Nephron progenitor cell (in vitro differentiated cells): ENCODE results near the gene INSL3.
A peak's percentile ranks its signal among the peaks of the same experiment; 100 is the strongest.

Experiments used
- DNase-seq: peaks from one replicate; pipeline ENCODE4 v3.0.0; 2021
- H3K27ac Mint-ChIP-seq: 2 replicates; pipeline ENCODE4 v1.8.0; 2021; ENCODE audit warnings: mild to moderate bottlenecking, moderate library complexity, mixed read lengths
- H3K27me3 Mint-ChIP-seq: 2 replicates; pipeline ENCODE4 v1.8.0; 2021; ENCODE audit warnings: mild to moderate bottlenecking, low read depth, mixed read lengths; ENCODE audit not compliant: poor library complexity
- H3K36me3 Mint-ChIP-seq: 2 replicates; pipeline ENCODE4 v1.8.0; 2021; ENCODE audit warnings: low read depth, mixed read lengths
- H3K4me1 Mint-ChIP-seq: 2 replicates; pipeline ENCODE4 v1.8.0; 2021; ENCODE audit warnings: mixed read lengths
- H3K4me3 Mint-ChIP-seq: 2 replicates; pipeline ENCODE4 v1.8.0; 2021; ENCODE audit warnings: mild to moderate bottlenecking, moderate library complexity, mixed read lengths
- H3K9me3 Mint-ChIP-seq: 2 replicates; pipeline ENCODE4 v1.8.0; 2021; ENCODE audit warnings: mild to moderate bottlenecking, moderate library complexity, mixed read lengths
- TF ChIP-seq, protein P1 (sequence below): fragments of 200-600 bp; sonication (generic); IDR thresholded peaks from 2 replicates; pipeline ENCODE4 v1.5.0; 2021; ENCODE audit warnings: antibody characterized with exemption

INSL3 gene

DNA sequence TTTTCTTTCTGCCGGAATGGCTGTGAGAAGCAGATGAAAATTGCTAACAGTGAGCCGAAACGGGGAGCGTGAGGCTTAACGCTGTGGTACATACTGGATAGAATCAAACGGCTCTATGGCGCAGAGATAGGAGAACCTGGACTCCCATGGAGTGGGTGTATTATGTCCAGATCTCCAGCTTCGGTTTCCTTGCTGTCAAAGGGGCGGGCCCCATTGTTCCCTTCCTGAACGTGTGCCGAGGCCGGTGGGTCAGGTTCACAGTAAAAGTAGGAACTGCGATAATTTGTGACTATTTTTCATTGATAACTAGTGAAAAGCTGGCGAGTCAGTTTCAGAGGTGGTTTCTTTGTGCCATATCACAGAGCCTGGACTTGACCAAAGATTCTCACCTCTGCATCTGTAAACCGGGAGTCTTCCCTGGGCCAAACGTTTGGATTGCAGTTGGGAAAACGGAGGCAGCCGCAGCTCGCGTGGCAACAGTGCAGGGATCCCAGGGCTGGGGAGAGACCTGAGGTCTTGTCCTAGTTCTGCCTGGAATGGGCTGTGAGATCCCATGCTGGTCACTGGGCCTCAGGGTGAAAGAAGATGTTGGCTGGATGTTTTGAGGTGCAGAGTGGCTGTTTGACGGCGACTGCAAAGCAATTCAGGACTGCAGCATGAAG, 39.1 kb upstream of the INSL3 start:
- DNase-seq: no peak
- Mint-ChIP-seq H3K4me1 (peaks cover 37% of the 10 kb centered on the region), H3K9me3 (no peaks in the 10 kb centered on the region), H3K27ac (peak overlapping the region; percentile 99), H3K36me3 (peaks cover 49% of the 10 kb centered on the region), H3K27me3 (peaks cover 22% of the 10 kb centered on the region), H3K4me3 (peak overlapping the region; percentile 99)
- TF ChIP-seq, protein P1, sequence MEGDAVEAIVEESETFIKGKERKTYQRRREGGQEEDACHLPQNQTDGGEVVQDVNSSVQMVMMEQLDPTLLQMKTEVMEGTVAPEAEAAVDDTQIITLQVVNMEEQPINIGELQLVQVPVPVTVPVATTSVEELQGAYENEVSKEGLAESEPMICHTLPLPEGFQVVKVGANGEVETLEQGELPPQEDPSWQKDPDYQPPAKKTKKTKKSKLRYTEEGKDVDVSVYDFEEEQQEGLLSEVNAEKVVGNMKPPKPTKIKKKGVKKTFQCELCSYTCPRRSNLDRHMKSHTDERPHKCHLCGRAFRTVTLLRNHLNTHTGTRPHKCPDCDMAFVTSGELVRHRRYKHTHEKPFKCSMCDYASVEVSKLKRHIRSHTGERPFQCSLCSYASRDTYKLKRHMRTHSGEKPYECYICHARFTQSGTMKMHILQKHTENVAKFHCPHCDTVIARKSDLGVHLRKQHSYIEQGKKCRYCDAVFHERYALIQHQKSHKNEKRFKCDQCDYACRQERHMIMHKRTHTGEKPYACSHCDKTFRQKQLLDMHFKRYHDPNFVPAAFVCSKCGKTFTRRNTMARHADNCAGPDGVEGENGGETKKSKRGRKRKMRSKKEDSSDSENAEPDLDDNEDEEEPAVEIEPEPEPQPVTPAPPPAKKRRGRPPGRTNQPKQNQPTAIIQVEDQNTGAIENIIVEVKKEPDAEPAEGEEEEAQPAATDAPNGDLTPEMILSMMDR: no peak

DNA sequence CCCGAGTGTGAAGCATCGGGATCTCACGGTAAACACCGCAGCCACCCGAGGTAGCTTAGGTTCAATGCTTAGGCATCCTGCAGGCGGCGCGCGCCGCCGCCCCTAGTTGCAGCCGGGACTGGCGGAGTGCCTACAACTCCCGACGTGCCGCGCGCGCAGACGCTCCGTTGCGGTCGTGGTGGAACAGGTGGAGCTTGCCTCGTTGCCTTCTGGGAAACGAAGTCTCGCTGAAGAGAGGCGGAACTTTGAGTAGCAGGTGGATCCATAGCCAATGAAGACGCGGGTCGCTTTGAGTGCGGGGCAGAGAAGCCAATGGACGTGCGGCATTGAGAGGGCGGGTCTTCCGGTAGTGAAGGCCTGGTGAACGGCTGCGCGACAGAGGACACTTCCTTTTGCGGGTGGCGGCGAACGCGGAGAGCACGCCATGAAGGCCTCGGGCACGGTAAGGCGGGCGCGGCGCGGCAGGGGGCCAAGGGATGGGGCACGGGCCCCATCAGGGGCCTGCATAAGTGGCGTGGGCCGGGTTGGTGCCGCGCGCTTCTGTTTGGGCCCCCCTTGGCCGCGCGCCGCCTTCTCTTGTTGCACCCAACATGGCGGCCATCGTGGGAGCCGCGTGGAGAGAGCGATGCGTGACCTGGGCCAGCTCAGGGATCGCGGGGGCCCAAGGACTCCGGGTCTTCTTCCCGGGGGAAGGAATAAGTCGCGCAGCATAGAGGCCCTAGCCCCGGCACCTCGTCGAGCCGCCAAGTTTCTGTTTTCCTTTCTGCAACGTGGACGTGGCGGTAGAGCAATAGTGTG, 38.4 kb upstream of the INSL3 start, which contains the start of gene RPL18A:
Gene RPL18A (plus strand): TSS at position 378 of the 798 bp plus-strand sequence. CDS start 47 bp downstream, at position 425.
- DNase-seq: peak; percentile 97
- H3K9me3 Mint-ChIP-seq: no peaks in the 10 kb centered on the region
- H3K4me1 Mint-ChIP-seq: peaks cover 37% of the 10 kb centered on the region
- H3K36me3 Mint-ChIP-seq: peaks cover 42% of the 10 kb centered on the region
- H3K27ac Mint-ChIP-seq: peak within 1 kb of the TSS; percentile 99
- peak within 1 kb of the TSS; percentile 99 for H3K4me3 Mint-ChIP-seq
- TF ChIP-seq, protein P1: peak; percentile 67
- H3K27me3 Mint-ChIP-seq: peaks cover 28% of the 10 kb centered on the region

DNA sequence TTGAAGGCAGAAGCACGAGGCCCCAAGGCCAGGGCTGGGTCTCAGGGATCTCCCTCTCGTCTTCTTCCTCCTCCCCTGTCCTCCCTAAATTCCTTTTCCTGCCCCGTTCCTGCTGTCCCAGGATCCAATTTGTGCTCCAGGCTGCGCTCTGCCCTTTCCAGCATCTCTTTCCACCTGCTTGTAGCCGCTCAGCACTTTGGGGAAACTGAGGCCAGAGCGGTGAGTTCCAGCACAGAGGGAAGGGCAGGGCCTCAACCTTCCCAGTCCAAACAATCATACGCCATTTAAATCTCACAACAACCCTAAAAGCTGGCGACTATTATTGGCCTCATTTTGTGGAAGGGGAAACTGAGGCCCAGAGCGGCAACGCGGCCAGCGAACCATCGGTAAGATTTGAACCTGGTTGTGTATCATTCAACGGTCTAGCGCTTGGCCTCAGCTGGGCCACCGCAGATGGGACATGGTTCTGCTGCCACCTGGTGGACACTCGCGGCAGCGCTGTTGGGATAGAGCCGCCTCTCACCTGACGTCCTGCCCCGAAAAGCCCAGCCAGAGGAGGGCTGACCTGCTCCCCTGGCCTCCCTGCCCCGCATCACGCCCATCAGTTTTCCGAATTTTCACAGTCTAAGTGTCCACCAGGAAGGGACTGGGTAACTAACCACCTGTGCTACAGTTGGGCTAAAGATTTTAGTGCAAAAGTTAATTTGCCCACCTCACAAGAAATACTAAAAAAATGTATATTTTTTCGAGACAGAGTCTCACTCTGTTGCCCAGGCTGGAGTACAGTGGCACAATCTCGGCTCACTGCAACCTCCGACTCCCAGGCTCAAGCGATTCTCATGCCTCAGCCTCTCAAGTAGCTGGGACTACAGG, 34.2 kb upstream of the INSL3 start:
- no peak overlapping the region for H3K27ac Mint-ChIP-seq
- peaks cover 19% of the 10 kb centered on the region for H3K4me1 Mint-ChIP-seq
- peak; percentile 97 for DNase-seq
- peaks cover 8% of the 10 kb centered on the region for H3K9me3 Mint-ChIP-seq
- H3K36me3 Mint-ChIP-seq: peaks cover 10% of the 10 kb centered on the region
- H3K27me3 Mint-ChIP-seq: peaks cover 46% of the 10 kb centered on the region
- H3K4me3 Mint-ChIP-seq: no peak overlapping the region
- TF ChIP-seq, protein P1: peak; percentile 98

DNA sequence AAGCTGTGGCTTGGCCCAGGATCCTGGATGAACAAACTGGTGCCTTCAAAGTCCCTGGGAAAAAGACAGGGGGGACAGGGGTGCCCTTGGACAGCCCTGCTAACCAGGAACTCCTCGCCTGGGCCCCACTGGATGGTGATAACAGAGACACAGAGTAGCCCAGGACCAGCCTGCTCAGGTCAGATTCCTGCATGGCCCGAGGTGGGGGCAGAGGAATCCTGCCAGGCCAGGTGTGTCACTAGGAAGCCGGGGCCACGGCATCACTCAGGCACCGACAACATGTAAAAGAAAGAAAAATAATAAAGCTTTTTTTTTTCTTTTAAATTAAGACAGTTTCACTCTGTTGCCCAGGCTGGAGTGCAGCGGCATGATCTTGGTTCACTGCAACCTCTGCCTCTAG, 32.7 kb upstream of the INSL3 start:
- Mint-ChIP-seq H3K4me3 (no peak overlapping the region), H3K27ac (no peak overlapping the region), H3K36me3 (no peaks in the 10 kb centered on the region), H3K4me1 (peaks cover 11% of the 10 kb centered on the region), H3K27me3 (peaks cover 40% of the 10 kb centered on the region), H3K9me3 (peaks cover 9% of the 10 kb centered on the region)
- DNase-seq: no peak
- TF ChIP-seq, protein P1: no peak

DNA sequence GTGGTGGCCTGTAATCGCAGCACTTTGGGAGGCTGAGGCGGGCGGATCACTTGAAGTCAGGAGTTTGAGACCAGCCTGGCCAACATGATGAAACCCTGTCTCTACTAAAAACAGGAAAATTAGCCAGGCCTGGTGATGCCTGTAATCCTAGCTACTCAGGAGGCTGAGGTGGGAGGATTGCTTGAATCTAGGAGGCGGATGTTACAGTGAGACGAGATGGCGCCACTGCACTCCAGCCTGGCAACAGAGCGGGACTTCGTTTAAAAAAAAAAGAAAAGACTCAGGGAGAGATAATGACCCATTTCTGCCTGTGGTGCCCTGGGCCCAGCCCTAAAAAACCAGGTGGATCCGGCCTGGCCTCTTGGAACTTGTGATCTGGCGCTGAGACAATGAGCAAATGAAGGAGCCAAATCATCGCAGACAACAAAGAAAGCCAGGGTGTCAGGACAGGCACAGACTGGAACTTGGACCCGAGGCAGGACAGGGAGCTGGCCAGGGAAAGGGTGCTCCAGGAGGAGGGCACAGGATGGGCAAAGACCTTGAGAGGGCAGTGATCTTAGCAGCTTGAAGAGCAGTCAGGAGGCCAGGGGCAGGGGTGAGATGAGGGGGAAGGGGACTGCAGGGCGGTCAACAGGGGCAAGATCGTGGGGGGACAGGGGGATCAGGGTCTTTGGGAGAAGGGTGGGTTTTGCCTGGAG, 27.4 kb upstream of the INSL3 start:
- no peaks in the 10 kb centered on the region for H3K36me3 Mint-ChIP-seq
- H3K27ac Mint-ChIP-seq: no peak overlapping the region
- no peak overlapping the region for H3K4me3 Mint-ChIP-seq
- no peak for DNase-seq
- peaks cover 19% of the 10 kb centered on the region for H3K4me1 Mint-ChIP-seq
- TF ChIP-seq, protein P1: no peak
- peaks cover 50% of the 10 kb centered on the region for H3K27me3 Mint-ChIP-seq
- peaks cover 9% of the 10 kb centered on the region for H3K9me3 Mint-ChIP-seq
